ENCODE measurements around the gene ZNHIT2. TPM values are rescaled to one million over a fixed set of nuclear protein-coding genes. Genes with fewer than 3 reads are reported as not detected.
"Not testable (repeated sequence)": the region's sequence is repeated elsewhere in the genome, so short reads cannot be mapped to it uniquely, and the experiment has no call there.

The ZNHIT2 gene
- polyA plus RNA-seq, 1 donor (not counting 4 experiments of a cell fraction or from before 2014, with no cell fraction given), result 2.6 TPM

GRCh38 chr11:65151331-65151899 is 33.9 kb upstream of the ZNHIT2 start:
- FAIRE-seq (no peak), DNase-seq (ENCODE audit: low read depth, low spot score) (no peak)
- no peaks in the 10 kb centered on the region for H3K9me3 ChIP-seq (ENCODE audit: control insufficient read depth, low read depth, low read length)
- H3K4me3 ChIP-seq (ENCODE audit: control insufficient read depth in 2 of 3, extremely low read depth in 1 of 3, insufficient read depth in 2 of 3, low read depth in 1 of 3, low read length in 3 of 3), result no peak overlapping the region
- dilution Hi-C loops (cut with MboI; ENCODE audit: extremely low pct_ligation_motif_present, low sequenced_read_pairs), result no loop called here
- H3K27me3 ChIP-seq (ENCODE audit: control insufficient read depth, extremely low read depth, insufficient read depth, low read length), result no peaks in the 10 kb centered on the region
- peak overlapping the region; percentile 83 for H3K4me2 ChIP-seq (ENCODE audit: control insufficient read depth, extremely low read depth, insufficient read depth, low read depth, low read length)
- no peaks in the 10 kb centered on the region for H3K9me1 ChIP-seq (ENCODE audit: control insufficient read depth, extremely low read depth, insufficient read depth, low read length)
- no peak overlapping the region for H3K9ac ChIP-seq (ENCODE audit: control insufficient read depth, extremely low read depth, insufficient read depth, low read length)
- no peaks in the 10 kb centered on the region for H3K36me3 ChIP-seq (ENCODE audit: control insufficient read depth in 2 of 2, extremely low read depth in 1 of 2, insufficient read depth in 2 of 2, low read length in 2 of 2)
- TF ChIP-seq EZH2 (IDR thresholded peaks at IDR 0.05; ENCODE audit: low read length), result no peak
- no peak for TF ChIP-seq CTCF (optimal IDR thresholded peaks at IDR 0.05 in 1 of 3, IDR thresholded peaks at IDR 0.05 in 1 of 3, conservative IDR thresholded peaks at IDR 0.05 in 1 of 3; ENCODE audit: extremely low read depth in 1 of 3, insufficient read depth in 2 of 3, low read length in 3 of 3)
- H2AFZ ChIP-seq (ENCODE audit: control insufficient read depth, low read length), result no peak overlapping the region
- peaks cover 15% of the 10 kb centered on the region for H3K4me1 ChIP-seq (ENCODE audit: control insufficient read depth, extremely low read depth, insufficient read depth, low read length)
- H3K27ac ChIP-seq (ENCODE audit: control insufficient read depth, insufficient read depth, low read length), result no peak overlapping the region
- no peaks in the 10 kb centered on the region for H3K79me2 ChIP-seq (ENCODE audit: control insufficient read depth, insufficient read depth, low read length)
- H4K20me1 ChIP-seq (ENCODE audit: control insufficient read depth, extremely low read depth, insufficient read depth, low read length), result no peaks in the 10 kb centered on the region

- no peaks in the 10 kb centered on the region for H3K79me2 ChIP-seq (ENCODE audit: control insufficient read depth, insufficient read depth, low read length)
- H3K9ac ChIP-seq (ENCODE audit: control insufficient read depth, extremely low read depth, insufficient read depth, low read length), result peak overlapping the region; percentile 39
- no peaks in the 10 kb centered on the region for H3K9me1 ChIP-seq (ENCODE audit: control insufficient read depth, extremely low read depth, insufficient read depth, low read length)
- peak; percentile 41 for FAIRE-seq
- peak overlapping the region in 1 of 3 experiments; percentile 19 for H3K4me3 ChIP-seq (ENCODE audit: control insufficient read depth in 2 of 3, extremely low read depth in 1 of 3, insufficient read depth in 2 of 3, low read depth in 1 of 3, low read length in 3 of 3)
- dilution Hi-C loops (cut with MboI; ENCODE audit: extremely low pct_ligation_motif_present, low sequenced_read_pairs), result no loop called here
- peak in 1 of 3 experiments; percentile 8 for TF ChIP-seq CTCF (optimal IDR thresholded peaks at IDR 0.05 in 1 of 3, IDR thresholded peaks at IDR 0.05 in 1 of 3, conservative IDR thresholded peaks at IDR 0.05 in 1 of 3; ENCODE audit: extremely low read depth in 1 of 3, insufficient read depth in 2 of 3, low read length in 3 of 3)
- no peak for TF ChIP-seq EZH2 (IDR thresholded peaks at IDR 0.05; ENCODE audit: low read length)
- H3K4me1 ChIP-seq (ENCODE audit: control insufficient read depth, extremely low read depth, insufficient read depth, low read length), result peaks cover 15% of the 10 kb centered on the region
- DNase-seq (ENCODE audit: low read depth, low spot score), result peak; percentile 49
- H3K27ac ChIP-seq (ENCODE audit: control insufficient read depth, insufficient read depth, low read length), result peak overlapping the region; percentile 43
- no peaks in the 10 kb centered on the region for H3K9me3 ChIP-seq (ENCODE audit: control insufficient read depth, low read depth, low read length)
- peak overlapping the region; percentile 19 for H2AFZ ChIP-seq (ENCODE audit: control insufficient read depth, low read length)
- H3K27me3 ChIP-seq (ENCODE audit: control insufficient read depth, extremely low read depth, insufficient read depth, low read length), result no peaks in the 10 kb centered on the region
- H4K20me1 ChIP-seq (ENCODE audit: control insufficient read depth, extremely low read depth, insufficient read depth, low read length), result no peaks in the 10 kb centered on the region
- no peaks in the 10 kb centered on the region for H3K36me3 ChIP-seq (ENCODE audit: control insufficient read depth in 2 of 2, extremely low read depth in 1 of 2, insufficient read depth in 2 of 2, low read length in 2 of 2)
- H3K4me2 ChIP-seq (ENCODE audit: control insufficient read depth, extremely low read depth, insufficient read depth, low read depth, low read length), result peak overlapping the region; percentile 83
Observed at GRCh38 chr11:65150509-65151299, 33.2 kb upstream of the ZNHIT2 start.

GRCh38 chr11:65150131-65150508 is 32.6 kb upstream of the ZNHIT2 start:
- H3K4me3 ChIP-seq (ENCODE audit: control insufficient read depth in 2 of 3, extremely low read depth in 1 of 3, insufficient read depth in 2 of 3, low read depth in 1 of 3, low read length in 3 of 3); H3K79me2 ChIP-seq (ENCODE audit: control insufficient read depth, insufficient read depth, low read length); FAIRE-seq; H3K36me3 ChIP-seq (ENCODE audit: control insufficient read depth in 2 of 2, extremely low read depth in 1 of 2, insufficient read depth in 2 of 2, low read length in 2 of 2); H4K20me1 ChIP-seq (ENCODE audit: control insufficient read depth, extremely low read depth, insufficient read depth, low read length); DNase-seq (ENCODE audit: low read depth, low spot score); H3K9me3 ChIP-seq (ENCODE audit: control insufficient read depth, low read depth, low read length); H2AFZ ChIP-seq (ENCODE audit: control insufficient read depth, low read length); H3K27ac ChIP-seq (ENCODE audit: control insufficient read depth, insufficient read depth, low read length); dilution Hi-C loops (cut with MboI; ENCODE audit: extremely low pct_ligation_motif_present, low sequenced_read_pairs); H3K9ac ChIP-seq (ENCODE audit: control insufficient read depth, extremely low read depth, insufficient read depth, low read length); H3K9me1 ChIP-seq (ENCODE audit: control insufficient read depth, extremely low read depth, insufficient read depth, low read length); H3K27me3 ChIP-seq (ENCODE audit: control insufficient read depth, extremely low read depth, insufficient read depth, low read length): not testable (repeated sequence)
- peak overlapping the region; percentile 83 for H3K4me2 ChIP-seq (ENCODE audit: control insufficient read depth, extremely low read depth, insufficient read depth, low read depth, low read length)
- peaks cover 15% of the 10 kb centered on the region for H3K4me1 ChIP-seq (ENCODE audit: control insufficient read depth, extremely low read depth, insufficient read depth, low read length)
